Smooth muscle cell (in vitro differentiated cells): ENCODE results near the gene SRBD1. TPM values are rescaled to one million over a fixed set of nuclear protein-coding genes. Genes with fewer than 3 reads are reported as not detected.

Source experiments
- DNase-seq: peaks from one replicate; lab custom pipeline; 2025; ENCODE audit not compliant: unreplicated experiment; lab: John Stamatoyannopoulos, UW
- H2AFZ ChIP-seq: fragments of 200-600 bp; sonication (generic); 2 replicates; pipeline ENCODE4 v1.6.0; 2016; ENCODE audit warnings: antibody characterized with exemption, low read depth, mild to moderate bottlenecking
- H3F3A ChIP-seq: fragments of 200-600 bp; sonication (generic); 2 replicates; pipeline ENCODE4 v1.6.0; 2017; ENCODE audit warnings: antibody characterized with exemption, low read depth
- H3K27ac ChIP-seq: fragments of 200-600 bp; sonication (generic); 2 replicates; pipeline ENCODE4 v1.5.1; 2016; ENCODE audit warnings: low read depth, mild to moderate bottlenecking
- H3K27me3 ChIP-seq: fragments of 200-600 bp; sonication (generic); 2 replicates; pipeline ENCODE4 v1.6.1; 2016; ENCODE audit warnings: low read depth, mild to moderate bottlenecking
- H3K36me3 ChIP-seq: fragments of 200-600 bp; sonication (generic); 2 replicates; pipeline ENCODE4 v1.5.1; 2016; ENCODE audit warnings: low read depth
- H3K4me1 ChIP-seq: fragments of 200-600 bp; sonication (generic); 2 replicates; pipeline ENCODE4 v1.5.1; 2016; ENCODE audit warnings: low read depth
- H3K4me2 ChIP-seq: fragments of 200-600 bp; sonication (generic); 2 replicates; pipeline ENCODE4 v1.6.0; 2016; ENCODE audit warnings: mild to moderate bottlenecking
- H3K4me3 ChIP-seq: fragments of 200-600 bp; sonication (generic); 2 replicates; pipeline ENCODE4 v1.5.1; 2016; ENCODE audit warnings: mild to moderate bottlenecking
- H3K79me2 ChIP-seq: fragments of 200-600 bp; sonication (generic); 2 replicates; pipeline ENCODE4 v1.6.0; 2016; ENCODE audit warnings: low read depth, mild to moderate bottlenecking
- H3K9ac ChIP-seq: fragments of 200-600 bp; sonication (generic); 2 replicates; pipeline ENCODE4 v1.6.0; 2016; ENCODE audit warnings: low read depth
- H3K9me3 ChIP-seq: fragments of 200-600 bp; sonication (generic); replicated peaks from 2 replicates; pipeline ENCODE4 v1.5.1; 2016; ENCODE audit warnings: low read depth
- H4K20me1 ChIP-seq: fragments of 200-600 bp; sonication (generic); 2 replicates; pipeline ENCODE4 v1.6.0; 2016; ENCODE audit warnings: low read depth
- WGBS: methylation state at CpG from one replicate; pipeline ENCODE4 v1.1.7; 2016; ENCODE audit warnings: low lambda C conversion rate; 5-methylcytosine and 5-hydroxymethylcytosine counted together
- polyA plus RNA-seq: library from polyadenylated mRNA; unstranded; fragments of >200 nt; fragmentation: Nextera tagmentation; extraction: Ambion mirVana; gene quantifications from 2 replicates; pipeline ENCODE4 v1.2.1, GENCODE V29; 2016
- total RNA-seq: library from RNA; depleted of rRNA; stranded (reverse); fragments of >200 nt; gene quantifications from 2 replicates; pipeline ENCODE4 v1.2.3, GENCODE V29; 2014
- TF ChIP-seq, protein P1 (sequence below): fragments of 200-600 bp; sonication (generic); IDR thresholded peaks from 2 replicates; pipeline ENCODE4 v1.5.1; 2017; ENCODE audit warnings: borderline replicate concordance, mild to moderate bottlenecking, antibody characterized with exemption; ENCODE audit not compliant: insufficient read depth, poor library complexity, severe bottlenecking

SRBD1 gene
- total and polyA plus RNA-seq, 2 experiments from 2014 or later = 11.1 to 22.5 TPM

DNA sequence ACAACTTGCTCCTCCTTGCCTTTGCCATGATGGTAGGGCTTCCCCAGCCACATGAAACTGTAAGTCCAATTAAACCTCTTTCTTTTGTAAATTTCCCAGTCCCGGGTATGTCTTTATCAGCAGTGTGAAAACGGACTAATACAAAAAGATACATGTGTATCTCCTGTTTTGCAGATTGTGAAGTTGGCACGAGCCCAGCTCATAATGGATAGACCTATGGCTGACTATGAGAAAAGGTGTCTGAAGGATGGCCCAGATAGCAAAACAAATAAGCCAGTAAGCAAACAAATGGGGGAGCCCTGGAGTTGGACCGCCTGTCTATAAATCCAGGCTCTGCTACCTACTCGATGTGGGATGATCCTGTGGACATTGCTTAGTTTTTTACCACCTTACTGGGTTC, 24.9 kb upstream of the SRBD1 start:
- H3K79me2 ChIP-seq = no peaks in the 10 kb centered on the region
- H3K4me3 ChIP-seq = no peak overlapping the region
- H3K27me3 ChIP-seq = peaks cover 44% of the 10 kb centered on the region
- TF ChIP-seq, protein P1, sequence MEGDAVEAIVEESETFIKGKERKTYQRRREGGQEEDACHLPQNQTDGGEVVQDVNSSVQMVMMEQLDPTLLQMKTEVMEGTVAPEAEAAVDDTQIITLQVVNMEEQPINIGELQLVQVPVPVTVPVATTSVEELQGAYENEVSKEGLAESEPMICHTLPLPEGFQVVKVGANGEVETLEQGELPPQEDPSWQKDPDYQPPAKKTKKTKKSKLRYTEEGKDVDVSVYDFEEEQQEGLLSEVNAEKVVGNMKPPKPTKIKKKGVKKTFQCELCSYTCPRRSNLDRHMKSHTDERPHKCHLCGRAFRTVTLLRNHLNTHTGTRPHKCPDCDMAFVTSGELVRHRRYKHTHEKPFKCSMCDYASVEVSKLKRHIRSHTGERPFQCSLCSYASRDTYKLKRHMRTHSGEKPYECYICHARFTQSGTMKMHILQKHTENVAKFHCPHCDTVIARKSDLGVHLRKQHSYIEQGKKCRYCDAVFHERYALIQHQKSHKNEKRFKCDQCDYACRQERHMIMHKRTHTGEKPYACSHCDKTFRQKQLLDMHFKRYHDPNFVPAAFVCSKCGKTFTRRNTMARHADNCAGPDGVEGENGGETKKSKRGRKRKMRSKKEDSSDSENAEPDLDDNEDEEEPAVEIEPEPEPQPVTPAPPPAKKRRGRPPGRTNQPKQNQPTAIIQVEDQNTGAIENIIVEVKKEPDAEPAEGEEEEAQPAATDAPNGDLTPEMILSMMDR = no peak
- no peaks in the 10 kb centered on the region for H3K4me1 ChIP-seq
- H3K9me3 ChIP-seq = no peaks in the 10 kb centered on the region
- H3K27ac ChIP-seq = no peak overlapping the region
- no peaks in the 10 kb centered on the region for H3K36me3 ChIP-seq
- 92% methylated on average over 5 of the region's 5 CpGs for WGBS
- H4K20me1 ChIP-seq = no peaks in the 10 kb centered on the region
- no peak overlapping the region for H3K9ac ChIP-seq
- no peak overlapping the region for H2AFZ ChIP-seq
- no peak for DNase-seq
- no peak overlapping the region for H3K4me2 ChIP-seq
- no peaks in the 10 kb centered on the region for H3F3A ChIP-seq

DNA sequence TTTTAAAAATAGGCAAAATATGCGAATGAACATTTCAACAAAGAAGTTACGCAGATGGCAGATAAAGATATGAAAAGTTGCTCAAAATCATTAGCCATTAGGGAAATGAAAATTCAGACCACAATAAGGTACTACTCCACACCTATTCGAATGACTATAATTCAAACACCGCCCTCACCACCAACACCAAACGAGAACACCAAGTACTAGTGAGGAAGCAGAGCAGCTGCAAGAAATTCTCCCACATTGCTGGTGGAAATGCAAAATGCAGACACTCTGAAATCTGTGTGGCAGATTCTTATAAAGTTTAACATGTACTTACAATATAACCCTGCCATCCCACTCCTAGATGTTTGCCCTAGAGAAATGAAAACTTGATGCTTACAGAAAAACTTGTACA, 23.2 kb upstream of the SRBD1 start:
- no peak overlapping the region for H3K4me2 ChIP-seq
- H3K27ac ChIP-seq = no peak overlapping the region
- no peaks in the 10 kb centered on the region for H4K20me1 ChIP-seq
- H3K4me3 ChIP-seq = no peak overlapping the region
- H3K9me3 ChIP-seq = no peaks in the 10 kb centered on the region
- no peak for DNase-seq
- no peaks in the 10 kb centered on the region for H3F3A ChIP-seq
- WGBS = 93% methylated on average over 5 of the region's 5 CpGs
- H3K27me3 ChIP-seq = peaks cover 27% of the 10 kb centered on the region
- H3K4me1 ChIP-seq = no peaks in the 10 kb centered on the region
- TF ChIP-seq, protein P1 = no peak
- H2AFZ ChIP-seq = no peak overlapping the region
- H3K36me3 ChIP-seq = no peaks in the 10 kb centered on the region
- no peaks in the 10 kb centered on the region for H3K79me2 ChIP-seq
- H3K9ac ChIP-seq = no peak overlapping the region

DNA sequence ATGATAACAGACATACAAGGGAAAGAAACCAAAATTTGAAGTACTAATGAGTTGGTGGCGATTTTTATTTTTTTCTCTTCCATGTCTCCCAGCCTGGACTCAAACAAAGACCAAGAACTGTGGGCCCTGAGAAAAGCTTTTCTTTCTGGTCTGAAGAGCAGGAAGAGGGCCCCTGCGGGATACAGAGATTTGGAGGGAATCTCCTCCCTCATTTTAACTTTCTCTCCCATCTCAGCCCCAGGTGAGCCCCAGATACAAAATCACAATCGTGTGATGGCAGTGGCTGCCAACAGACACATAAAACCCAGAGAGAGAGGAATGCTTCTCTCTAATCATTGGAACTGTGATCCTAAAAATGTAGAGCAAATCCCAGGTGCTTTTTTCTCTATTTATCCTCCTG, 20.9 kb upstream of the SRBD1 start:
- Histone ChIP-seq H2AFZ (no peak overlapping the region), H4K20me1 (no peaks in the 10 kb centered on the region), H3K9me3 (no peaks in the 10 kb centered on the region), H3K4me1 (no peaks in the 10 kb centered on the region), H3K27ac (no peak overlapping the region), H3K4me2 (no peak overlapping the region), H3K79me2 (no peaks in the 10 kb centered on the region), H3K27me3 (peaks cover 14% of the 10 kb centered on the region), H3K9ac (no peak overlapping the region), H3F3A (no peaks in the 10 kb centered on the region), H3K4me3 (no peak overlapping the region), H3K36me3 (no peaks in the 10 kb centered on the region)
- TF ChIP-seq, protein P1 = no peak
- 66% methylated on average over 3 of the region's 3 CpGs for WGBS
- DNase-seq = no peak

DNA sequence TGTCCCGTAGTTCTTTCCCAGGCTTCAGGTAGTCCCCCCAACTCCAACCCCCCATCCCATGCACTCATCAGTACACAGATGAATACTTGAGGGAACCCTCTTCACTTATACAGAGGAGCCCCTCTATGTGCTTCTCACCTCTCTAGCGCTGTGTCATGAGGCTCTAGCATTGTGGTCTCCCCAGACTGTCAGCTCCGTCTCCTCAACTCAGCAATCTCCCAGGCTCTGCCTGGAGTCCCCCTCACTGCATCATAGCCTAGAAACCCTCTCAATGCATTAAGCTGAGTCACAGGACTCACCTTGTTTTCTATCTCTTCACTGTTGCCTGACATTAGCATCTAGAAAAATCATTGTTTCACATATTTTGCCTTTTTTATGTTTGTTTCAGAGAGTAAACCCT, 20.3 kb upstream of the SRBD1 start:
- DNase-seq = no peak
- Histone ChIP-seq H3K27me3 (peaks cover 14% of the 10 kb centered on the region), H3K4me3 (no peak overlapping the region), H3K4me1 (no peaks in the 10 kb centered on the region), H3K4me2 (no peak overlapping the region), H3K79me2 (no peaks in the 10 kb centered on the region), H2AFZ (no peak overlapping the region), H3F3A (no peaks in the 10 kb centered on the region), H3K27ac (no peak overlapping the region), H4K20me1 (no peaks in the 10 kb centered on the region), H3K9ac (no peak overlapping the region), H3K36me3 (no peaks in the 10 kb centered on the region), H3K9me3 (no peaks in the 10 kb centered on the region)
- 93% methylated on average over 3 of the region's 3 CpGs for WGBS
- TF ChIP-seq, protein P1 = no peak
